ENCODE data around the gene TDP1. TPM values are rescaled to one million over a fixed set of nuclear protein-coding genes. Genes with fewer than 3 reads are reported as not detected.

Gene TDP1
- total RNA-seq, 4 donors from 2014 or later: 9.1 to 24.5 (median 16.4) TPM

DNA sequence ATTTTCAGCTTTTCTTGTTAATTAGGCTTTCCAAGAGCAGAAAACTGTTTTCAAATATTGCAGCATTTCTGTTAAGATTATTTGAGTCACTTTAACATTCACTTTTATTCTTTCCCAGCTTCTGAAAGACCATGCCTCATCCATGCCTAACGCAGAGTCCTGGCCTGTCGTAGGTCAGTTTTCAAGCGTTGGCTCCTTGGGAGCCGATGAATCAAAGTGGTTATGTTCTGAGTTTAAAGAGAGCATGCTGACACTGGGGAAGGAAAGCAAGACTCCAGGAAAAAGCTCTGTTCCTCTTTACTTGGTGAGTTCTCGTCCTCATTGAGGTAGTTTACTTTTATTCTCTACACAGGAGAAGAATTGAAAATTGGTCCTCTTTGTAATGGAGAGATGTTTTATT lies 33.1 kb downstream of the TDP1 start:
- no peaks in the 10 kb centered on the region for H3K4me1 ChIP-seq
- WGBS, 2 donors: 91 to 95% methylated on average over 5 of the region's 5 CpGs
- H3K4me3 ChIP-seq: no peak overlapping the region
- DNase-seq: no peak
- no peak for TF ChIP-seq POLR2A (IDR thresholded peaks at IDR 0.05)
- TF ChIP-seq, protein P1, sequence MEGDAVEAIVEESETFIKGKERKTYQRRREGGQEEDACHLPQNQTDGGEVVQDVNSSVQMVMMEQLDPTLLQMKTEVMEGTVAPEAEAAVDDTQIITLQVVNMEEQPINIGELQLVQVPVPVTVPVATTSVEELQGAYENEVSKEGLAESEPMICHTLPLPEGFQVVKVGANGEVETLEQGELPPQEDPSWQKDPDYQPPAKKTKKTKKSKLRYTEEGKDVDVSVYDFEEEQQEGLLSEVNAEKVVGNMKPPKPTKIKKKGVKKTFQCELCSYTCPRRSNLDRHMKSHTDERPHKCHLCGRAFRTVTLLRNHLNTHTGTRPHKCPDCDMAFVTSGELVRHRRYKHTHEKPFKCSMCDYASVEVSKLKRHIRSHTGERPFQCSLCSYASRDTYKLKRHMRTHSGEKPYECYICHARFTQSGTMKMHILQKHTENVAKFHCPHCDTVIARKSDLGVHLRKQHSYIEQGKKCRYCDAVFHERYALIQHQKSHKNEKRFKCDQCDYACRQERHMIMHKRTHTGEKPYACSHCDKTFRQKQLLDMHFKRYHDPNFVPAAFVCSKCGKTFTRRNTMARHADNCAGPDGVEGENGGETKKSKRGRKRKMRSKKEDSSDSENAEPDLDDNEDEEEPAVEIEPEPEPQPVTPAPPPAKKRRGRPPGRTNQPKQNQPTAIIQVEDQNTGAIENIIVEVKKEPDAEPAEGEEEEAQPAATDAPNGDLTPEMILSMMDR (IDR thresholded peaks at IDR 0.05): no peak
- H3K27me3 ChIP-seq: no peaks in the 10 kb centered on the region
- no peak overlapping the region for H3K27ac ChIP-seq
- no peaks in the 10 kb centered on the region for H3K9me3 ChIP-seq
- H3K36me3 ChIP-seq: peaks cover 0 to 95% (median 0%) of the 10 kb centered on the region in 3 donors
- intact Hi-C loops (cut with DNase I): no loop called here

DNA sequence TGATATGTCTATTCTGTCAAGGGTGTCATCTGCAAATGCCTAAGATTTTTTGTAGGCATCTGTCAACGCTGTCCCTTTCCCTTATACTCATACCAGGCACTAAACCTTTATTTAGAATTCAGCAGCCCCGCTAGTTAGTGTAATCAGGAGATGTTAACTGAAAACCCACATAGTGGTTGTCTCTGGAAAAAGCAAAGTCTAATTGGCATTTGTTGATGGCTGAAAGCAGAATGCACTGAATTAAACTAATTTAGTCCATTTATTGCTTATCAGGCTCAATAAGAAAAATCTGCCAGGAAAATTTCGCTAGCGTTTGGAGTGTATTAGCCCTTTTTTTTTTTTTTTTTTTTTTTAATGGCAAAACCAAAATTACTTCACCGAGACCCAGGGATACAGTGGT lies 34.5 kb downstream of the TDP1 start:
- 95 to 97% methylated on average over 5 of the region's 5 CpGs for WGBS, 2 donors
- Histone ChIP-seq H3K9me3 (no peaks in the 10 kb centered on the region), H3K27me3 (no peaks in the 10 kb centered on the region), H3K27ac (no peak overlapping the region), H3K4me3 (no peak overlapping the region), H3K36me3 (peaks cover 0 to 95% (median under 1%) of the 10 kb centered on the region in 3 donors), H3K4me1 (no peaks in the 10 kb centered on the region)
- intact Hi-C loops (cut with DNase I): no loop called here
- TF ChIP-seq POLR2A (IDR thresholded peaks at IDR 0.05): no peak
- TF ChIP-seq, protein P1 (IDR thresholded peaks at IDR 0.05): no peak
- no peak for DNase-seq

DNA sequence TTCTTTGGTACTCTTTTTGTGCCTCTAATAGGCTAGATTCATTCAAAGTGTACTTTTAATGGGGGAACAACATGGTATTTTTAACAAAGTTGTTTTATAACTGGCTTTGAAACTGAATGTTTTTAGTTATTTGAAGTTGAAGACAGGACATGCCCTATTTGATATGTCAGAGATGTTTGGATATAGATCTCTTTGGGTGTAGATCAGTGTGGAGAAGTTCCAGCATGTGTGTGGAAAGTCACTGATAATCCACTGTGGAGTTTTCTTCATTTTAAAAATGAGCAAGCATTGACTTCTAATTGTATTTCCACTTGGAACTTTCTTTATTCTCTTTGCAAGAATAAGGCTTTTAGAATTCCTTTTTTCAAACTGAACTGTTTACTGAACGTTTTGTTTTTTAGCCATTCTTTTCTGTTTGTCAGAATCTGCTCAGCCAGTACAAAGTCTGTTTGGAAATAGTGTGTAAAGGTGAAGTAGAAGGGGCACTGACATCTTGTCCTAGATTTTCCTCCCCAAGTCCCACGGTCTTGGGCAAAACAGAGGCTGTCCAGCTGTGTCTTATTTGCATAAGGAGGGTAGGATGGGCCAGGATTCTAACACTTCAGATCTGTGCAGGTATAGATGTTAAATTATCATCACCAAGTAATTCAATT lies 35.0 kb downstream of the TDP1 start:
- H3K27me3 ChIP-seq: no peaks in the 10 kb centered on the region
- DNase-seq: no peak
- 63 to 72% methylated on average over 2 of the region's 2 CpGs for WGBS, 2 donors
- peaks cover 0 to 95% (median 3%) of the 10 kb centered on the region in 3 donors for H3K36me3 ChIP-seq
- no peak for TF ChIP-seq POLR2A (IDR thresholded peaks at IDR 0.05)
- TF ChIP-seq, protein P1 (IDR thresholded peaks at IDR 0.05): no peak
- H3K9me3 ChIP-seq: no peaks in the 10 kb centered on the region
- H3K4me3 ChIP-seq: no peak overlapping the region
- H3K27ac ChIP-seq: no peak overlapping the region
- intact Hi-C loops (cut with DNase I): no loop called here
- H3K4me1 ChIP-seq: no peaks in the 10 kb centered on the region

DNA sequence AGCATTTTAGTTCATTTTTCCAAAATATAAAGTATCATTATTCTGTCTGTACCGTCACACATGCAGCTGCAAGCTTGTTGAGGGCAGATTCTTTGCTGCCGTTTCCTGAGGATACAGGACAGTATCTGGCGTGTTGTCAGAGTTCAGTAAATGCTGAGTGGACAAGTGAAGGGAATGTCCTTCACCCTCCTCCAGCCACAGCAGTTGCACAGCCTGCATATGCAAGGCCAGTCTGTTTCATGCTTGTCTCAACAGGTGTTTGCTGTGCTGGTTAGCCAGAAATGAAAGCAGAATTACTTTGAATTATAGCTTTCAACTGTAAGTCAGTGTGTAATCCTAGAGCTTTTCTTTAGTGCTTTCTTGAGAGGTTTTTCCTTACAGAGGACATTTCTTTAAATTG lies 36.5 kb downstream of the TDP1 start:
- H3K4me3 ChIP-seq: no peak overlapping the region
- no peak for DNase-seq
- H3K27me3 ChIP-seq: no peaks in the 10 kb centered on the region
- no peaks in the 10 kb centered on the region for H3K9me3 ChIP-seq
- TF ChIP-seq, protein P1 (IDR thresholded peaks at IDR 0.05): no peak
- no peak for TF ChIP-seq POLR2A (IDR thresholded peaks at IDR 0.05)
- H3K4me1 ChIP-seq: no peaks in the 10 kb centered on the region
- intact Hi-C loops (cut with DNase I): no loop called here
- 72 to 89% methylated on average over 3 of the region's 3 CpGs for WGBS, 2 donors
- no peak overlapping the region for H3K27ac ChIP-seq
- H3K36me3 ChIP-seq: peaks cover 0 to 95% (median 3%) of the 10 kb centered on the region in 3 donors

DNA sequence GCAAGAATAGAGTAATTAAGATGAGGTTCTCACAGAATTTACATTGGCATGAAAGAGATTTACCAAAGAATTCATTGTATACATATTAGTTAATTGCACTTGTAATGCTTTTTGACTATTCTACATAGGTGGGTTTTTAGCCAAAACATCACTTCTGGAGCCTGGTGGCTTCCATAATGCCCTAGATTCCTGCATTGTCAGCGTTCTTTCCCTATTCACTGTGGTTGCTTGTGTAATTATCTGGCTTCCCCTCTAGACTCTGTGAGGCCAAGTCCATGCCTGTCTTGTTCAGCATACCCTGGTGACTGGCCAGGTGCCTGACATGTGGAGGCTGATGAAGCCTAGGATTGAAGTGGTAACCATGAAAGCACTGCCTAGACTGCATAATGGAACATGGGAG lies 41.2 kb downstream of the TDP1 start:
- no peak for DNase-seq
- WGBS, 2 donors: 38 to 56% methylated on average over 1 of the region's 1 CpG
- Histone ChIP-seq H3K9me3 (no peaks in the 10 kb centered on the region), H3K4me1 (no peaks in the 10 kb centered on the region), H3K4me3 (no peak overlapping the region), H3K27me3 (no peaks in the 10 kb centered on the region), H3K27ac (no peak overlapping the region), H3K36me3 (peaks cover 0 to 81% (median 3%) of the 10 kb centered on the region in 3 donors)
- TF ChIP-seq POLR2A (IDR thresholded peaks at IDR 0.05): no peak
- TF ChIP-seq, protein P1 (IDR thresholded peaks at IDR 0.05): no peak
- intact Hi-C loops (cut with DNase I): no loop called here
